K562 (cell line): ENCODE data around the gene FOXA3. TPM values are rescaled to one million over a fixed set of nuclear protein-coding genes. Genes with fewer than 3 reads are reported as not detected.
A peak's percentile ranks its signal among the peaks of the same experiment; 100 is the strongest.

ENCODE experiments used
- ATF7 ChIP-seq: fragments of 450-650 bp; IDR thresholded peaks from 2 replicates; pipeline ENCODE4 v1.7.1; 2014; ENCODE audit warnings: mild to moderate bottlenecking, moderate library complexity
- CTBP1 ChIP-seq: fragments of 450-650 bp; IDR thresholded peaks from 2 replicates; pipeline ENCODE4 v1.6.1; 2016; ENCODE audit warnings: borderline replicate concordance
- DEAF1 ChIP-seq: fragments of 450-650 bp; formaldehyde crosslinking; IDR thresholded peaks from 2 replicates; pipeline ENCODE4 v1.4.0; 2020; ENCODE audit warnings: mild to moderate bottlenecking, moderate library complexity
- E2F4 ChIP-seq: sonication (generic); formaldehyde crosslinking; IDR thresholded peaks from 2 replicates; pipeline ENCODE4 v1.8.0; 2022; ENCODE audit warnings: mild to moderate bottlenecking, low read depth, missing genetic modification reagents
- ETV1 ChIP-seq: fragments of 450-650 bp; conservative IDR thresholded peaks from 2 replicates; pipeline ENCODE4 v1.6.1; 2016; ENCODE audit warnings: missing genetic modification characterization, control low read depth, low read depth, missing compliant biosample characterization
- EZH2 ChIP-seq: IDR thresholded peaks from 2 replicates; pipeline ENCODE4 v1.6.1; 2012; ENCODE audit warnings: low read depth, mild to moderate bottlenecking, inconsistent platforms, low read length, borderline replicate concordance
- FOXP1 ChIP-seq: sonication (generic); formaldehyde crosslinking; IDR thresholded peaks from 2 replicates; pipeline ENCODE4 v1.8.0; 2022; ENCODE audit warnings: mild to moderate bottlenecking, missing genetic modification reagents
- FUS ChIP-seq: fragments of 200-400 bp; formaldehyde crosslinking; optimal IDR thresholded peaks from 2 replicates; pipeline ENCODE3; 2017; ENCODE audit warnings: low read depth, low read length
- MAZ ChIP-seq, 2 experiments: fragments of 450-650 bp in 1 of 2; sonication (generic) in 1 of 2; formaldehyde crosslinking; IDR thresholded peaks in 1 of 2; conservative IDR thresholded peaks in 1 of 2; 2 replicates each; pipeline versions ENCODE4 v1.4.0 to v1.5.0; 2020; ENCODE audit warnings: mild to moderate bottlenecking in 1 of 2, missing genetic modification reagents in 1 of 2
- NCOR1 ChIP-seq: fragments of 450-650 bp; IDR thresholded peaks from 2 replicates; pipeline ENCODE4 v1.6.1; 2016; ENCODE audit warnings: mild to moderate bottlenecking, moderate library complexity
- PHTF2 ChIP-seq: fragments of 250-450 bp; sonication (Bioruptor Pico); IDR thresholded peaks from 2 replicates; pipeline ENCODE4 v1.5.0; 2021; ENCODE audit warnings: mild to moderate bottlenecking
- SP1 ChIP-seq: sonication (generic); formaldehyde crosslinking; IDR thresholded peaks from 2 replicates; pipeline ENCODE4 v1.8.1; 2022; ENCODE audit warnings: mild to moderate bottlenecking, missing genetic modification reagents
- TAF7 ChIP-seq: fragments of 450-650 bp; IDR thresholded peaks from 2 replicates; pipeline ENCODE4 v1.6.1; 2016; ENCODE audit warnings: missing genetic modification characterization, missing compliant biosample characterization
- TBL1XR1 ChIP-seq, 2 experiments: IDR thresholded peaks; 2 replicates each; pipeline ENCODE4 v1.6.1; 2012; ENCODE audit warnings: improper control_type of control experiment in 2 of 2, low read length in 2 of 2, mild to moderate bottlenecking in 1 of 2
- ZNF253 ChIP-seq: fragments of 250-450 bp; sonication (Bioruptor Pico); conservative IDR thresholded peaks from 2 replicates; pipeline ENCODE4 v1.6.1; 2021; ENCODE audit warnings: mild to moderate bottlenecking
- ZNF444 ChIP-seq: fragments of 250-450 bp; sonication (Bioruptor Pico); IDR thresholded peaks from 2 replicates; pipeline ENCODE4 v1.4.0; 2020; ENCODE audit warnings: mild to moderate bottlenecking, moderate library complexity
- ZNF740 ChIP-seq, 3 experiments: fragments of 200-800 bp in 1 of 3; sonication (Bioruptor generic) in 1 of 3; sonication (generic) in 1 of 3; formaldehyde crosslinking in 1 of 3; IDR thresholded peaks; 2 replicates each; pipeline versions ENCODE4 v1.6.1 to v1.8.0; 2016 to 2022; ENCODE audit warnings: mild to moderate bottlenecking in 2 of 3, missing compliant biosample characterization in 2 of 3, missing genetic modification characterization in 2 of 3, missing genetic modification reagents in 1 of 3
- polyA plus RNA-seq, 8 experiments: library from polyadenylated mRNA; depleted of rRNA in 4 of 8; stranded (reverse) in 5 of 8; unstranded in 3 of 8; fragments of >200 nt; fragmentation: Nextera tagmentation in 2 of 8; fragmentation: Illumina TruSeq in 1 of 8; extraction: Ambion mirVana in 2 of 8; extraction: Trizol in 1 of 8; gene quantifications; 2 replicates each; pipeline versions ENCODE4 v1.2.1 to v1.2.3, GENCODE V29; 2011 to 2014; ENCODE audit warnings: inconsistent platforms in 1 of 8, missing spikeins in 1 of 8
- total RNA-seq, 7 experiments: library from RNA; depleted of rRNA in 6 of 7; stranded (reverse); fragments of >200 nt in 6 of 7; fragmentation: Illumina TruSeq in 2 of 7; extraction: Trizol in 2 of 7; gene quantifications; 2 replicates each; pipeline versions ENCODE4 v1.2.1 to v1.2.3, GENCODE V29; 2011 to 2021; ENCODE audit warnings: low replicate concordance in 1 of 7
- TF ChIP-seq, protein P1 (sequence below): fragments of 450-650 bp; IDR thresholded peaks from 2 replicates; pipeline ENCODE4 v1.6.1; 2017; ENCODE audit warnings: mild to moderate bottlenecking, moderate library complexity
- TF ChIP-seq, protein P2 (sequence below): fragments of 450-650 bp; formaldehyde crosslinking; IDR thresholded peaks from 2 replicates; pipeline ENCODE4 v1.4.0; 2020; ENCODE audit warnings: mild to moderate bottlenecking, moderate library complexity

Gene FOXA3
- total and polyA plus RNA-seq, 9 of the 15 experiments (the other 6 are each of a cell fraction or from before 2014, with no cell fraction given) = 1.3 to 15.5 (median 4.7) TPM

GRCh38 chr19:45885556-45886426 lies 21.7 kb downstream of the FOXA3 start, which contains the start of gene IRF2BP1 (continued):
- TF ChIP-seq TAF7 (tag) (no peak), TBL1XR1 (IDR thresholded peaks at IDR 0.05; ENCODE audit: low read length in 2 of 2) (peak in 1 of 2 experiments; percentile 16; a peak in 1 of 4 replicates), PHTF2 (CRISPR knock-in tag) (no peak), FOXP1 (peak; percentile 47; the same call in 1 of the 2 replicates), FUS (peak; percentile 77), ZNF253 (CRISPR knock-in tag) (no peak), E2F4 (CRISPR knock-in tag) (no peak), DEAF1 (no peak), MAZ (CRISPR knock-in tag; conservative IDR thresholded peaks at IDR 0.05 in 1 of 2, IDR thresholded peaks at IDR 0.05 in 1 of 2) (peak in 1 of 2 experiments; percentile 42; a peak in 2 of 4 replicates), ATF7 (no peak; the same call in 1 of the 2 replicates), CTBP1 (peak; percentile 63; the same call in 1 of the 2 replicates), NCOR1 (0 out of 2 replicates have a peak, but pooled peaks have one; percentile 3), ZNF740 (CRISPR knock-in tag; IDR thresholded peaks at IDR 0.05) (peak; percentile 93), ZNF740 (tag; IDR thresholded peaks at IDR 0.05) (peak in 1 of 2 experiments; percentile 88; a peak in 2 of 4 replicates), ZNF444 (CRISPR knock-in tag) (no peak), EZH2 (no peak), ETV1 (tag) (0 out of 2 replicates have a peak, but pooled peaks have one; percentile 10), SP1 (CRISPR knock-in tag) (peak; percentile 37; the same call in 1 of the 2 replicates)
- TF ChIP-seq, protein P1, sequence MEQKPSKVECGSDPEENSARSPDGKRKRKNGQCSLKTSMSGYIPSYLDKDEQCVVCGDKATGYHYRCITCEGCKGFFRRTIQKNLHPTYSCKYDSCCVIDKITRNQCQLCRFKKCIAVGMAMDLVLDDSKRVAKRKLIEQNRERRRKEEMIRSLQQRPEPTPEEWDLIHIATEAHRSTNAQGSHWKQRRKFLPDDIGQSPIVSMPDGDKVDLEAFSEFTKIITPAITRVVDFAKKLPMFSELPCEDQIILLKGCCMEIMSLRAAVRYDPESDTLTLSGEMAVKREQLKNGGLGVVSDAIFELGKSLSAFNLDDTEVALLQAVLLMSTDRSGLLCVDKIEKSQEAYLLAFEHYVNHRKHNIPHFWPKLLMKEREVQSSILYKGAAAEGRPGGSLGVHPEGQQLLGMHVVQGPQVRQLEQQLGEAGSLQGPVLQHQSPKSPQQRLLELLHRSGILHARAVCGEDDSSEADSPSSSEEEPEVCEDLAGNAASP = no peak
- TF ChIP-seq, protein P2, sequence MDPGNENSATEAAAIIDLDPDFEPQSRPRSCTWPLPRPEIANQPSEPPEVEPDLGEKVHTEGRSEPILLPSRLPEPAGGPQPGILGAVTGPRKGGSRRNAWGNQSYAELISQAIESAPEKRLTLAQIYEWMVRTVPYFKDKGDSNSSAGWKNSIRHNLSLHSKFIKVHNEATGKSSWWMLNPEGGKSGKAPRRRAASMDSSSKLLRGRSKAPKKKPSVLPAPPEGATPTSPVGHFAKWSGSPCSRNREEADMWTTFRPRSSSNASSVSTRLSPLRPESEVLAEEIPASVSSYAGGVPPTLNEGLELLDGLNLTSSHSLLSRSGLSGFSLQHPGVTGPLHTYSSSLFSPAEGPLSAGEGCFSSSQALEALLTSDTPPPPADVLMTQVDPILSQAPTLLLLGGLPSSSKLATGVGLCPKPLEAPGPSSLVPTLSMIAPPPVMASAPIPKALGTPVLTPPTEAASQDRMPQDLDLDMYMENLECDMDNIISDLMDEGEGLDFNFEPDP (CRISPR knock-in tag) = no peak
